A673 (cell line): ENCODE results near the gene APOA1. TPM values are rescaled to one million over a fixed set of nuclear protein-coding genes. Genes with fewer than 3 reads are reported as not detected.

Experiments
- BruUV-seq: library from RNA; stranded (reverse); fragments of 400-500 nt; replicated peaks from 2 replicates; lab custom pipeline; 2021; lab: Mats Ljungman, UMichigan
- CTCF ChIA-PET: fragments of 300-600 bp; sonication (Branson Sonifier 250); formaldehyde crosslinking; loops from one replicate; lab custom pipeline; 2022; ENCODE audit warnings: antibody characterized with exemption; lab: Charles Lee
- POLR2A ChIA-PET: fragments of 300-600 bp; sonication (Branson Sonifier 250); formaldehyde crosslinking; loops from one replicate; lab custom pipeline; 2022; ENCODE audit warnings: antibody characterized with exemption; ENCODE audit not compliant: low non-redundant PET; lab: Charles Lee
- DNase-seq: peaks from one replicate; pipeline ENCODE4 v3.0.0-alpha.2; 2015; ENCODE audit warnings: low spot score
- H3K27ac ChIP-seq: fragments of 200-600 bp; sonication (generic); 2 replicates; pipeline ENCODE4 v1.5.1; 2016; ENCODE audit warnings: mixed run types, low read depth, mild to moderate bottlenecking, mixed read lengths, antibody characterized with exemption, low read length; ENCODE audit not compliant: poor library complexity, severe bottlenecking
- H3K27me3 ChIP-seq: fragments of 200-600 bp; sonication (generic); replicated peaks from 2 replicates; pipeline ENCODE4 v1.6.1; 2017; ENCODE audit warnings: mixed run types, low read depth, mild to moderate bottlenecking, mixed read lengths, antibody characterized with exemption, low read length; ENCODE audit not compliant: insufficient read depth, poor library complexity
- H3K36me3 ChIP-seq: fragments of 200-600 bp; sonication (generic); 2 replicates; pipeline ENCODE4 v1.6.1; 2016; ENCODE audit warnings: mixed run types, mild to moderate bottlenecking, mixed read lengths, antibody characterized with exemption, low read length; ENCODE audit not compliant: insufficient read depth, poor library complexity, severe bottlenecking
- H3K4me1 ChIP-seq: fragments of 200-600 bp; sonication (generic); 2 replicates; pipeline ENCODE4 v1.6.1; 2017; ENCODE audit warnings: mixed run types, mild to moderate bottlenecking, mixed read lengths, antibody characterized with exemption, low read length; ENCODE audit not compliant: insufficient read depth, poor library complexity, severe bottlenecking
- H3K4me3 ChIP-seq: fragments of 200-600 bp; sonication (generic); 2 replicates; pipeline ENCODE4 v1.5.1; 2016; ENCODE audit warnings: low read depth, mixed run types, mild to moderate bottlenecking, mixed read lengths, low read length; ENCODE audit not compliant: poor library complexity, severe bottlenecking
- H3K9me3 ChIP-seq: fragments of 200-600 bp; sonication (generic); 2 replicates; pipeline ENCODE4 v1.6.1; 2016; ENCODE audit warnings: mixed run types, low read depth, mild to moderate bottlenecking, mixed read lengths, antibody characterized with exemption, low read length; ENCODE audit not compliant: poor library complexity, severe bottlenecking
- CTCF ChIP-seq: fragments of 300-800, 200-600 bp; sonication (generic); conservative IDR thresholded peaks from 2 replicates; pipeline ENCODE4 v1.5.1; 2017; ENCODE audit warnings: low read depth, mild to moderate bottlenecking, antibody characterized with exemption, low read length, moderate library complexity, mixed read lengths
- EZH2 ChIP-seq: fragments of 200-600 bp; sonication (generic); IDR thresholded peaks from 2 replicates; pipeline ENCODE4 v1.6.1; 2017; ENCODE audit warnings: borderline replicate concordance, low read depth, mild to moderate bottlenecking, mixed read lengths, antibody characterized with exemption, low read length; ENCODE audit not compliant: poor library complexity, severe bottlenecking
- intact Hi-C: fragments of 100-400 bp; cut with micrococcal nuclease; formaldehyde crosslinking; loops from one replicate; pipeline ENCODE4 v1.10.0; 2022; ENCODE audit not compliant: unreplicated experiment
- total RNA-seq: library from RNA; stranded (reverse); gene quantifications from 2 replicates; pipeline ENCODE4 v1.2.3, GENCODE V29; 2021

Gene APOA1
- total RNA-seq, 1 experiment from 2014 or later, result 0.43 TPM

GRCh38 chr11:116825854-116826750 lies 11.3 kb downstream of the APOA1 start:
- peaks cover 6% of the 10 kb centered on the region for H3K4me1 ChIP-seq
- no peak overlapping the region for H3K4me3 ChIP-seq
- no peak for DNase-seq
- no peak overlapping the region for H3K27ac ChIP-seq
- H3K27me3 ChIP-seq, result no peaks in the 10 kb centered on the region
- POLR2A ChIA-PET, result no interaction called here
- BruUV-seq, result no TSS peak
- no peaks in the 10 kb centered on the region for H3K9me3 ChIP-seq
- H3K36me3 ChIP-seq, result no peaks in the 10 kb centered on the region
- intact Hi-C loops, result no loop called here
- CTCF ChIA-PET, result no interaction called here
- no peak for TF ChIP-seq EZH2
- no peak for TF ChIP-seq CTCF

- TF ChIP-seq CTCF, result no peak
- no peak for TF ChIP-seq EZH2
- Histone ChIP-seq H3K4me3 (no peak overlapping the region), H3K4me1 (peaks cover 6% of the 10 kb centered on the region), H3K27me3 (no peaks in the 10 kb centered on the region), H3K9me3 (no peaks in the 10 kb centered on the region), H3K27ac (no peak overlapping the region), H3K36me3 (no peaks in the 10 kb centered on the region)
- no TSS peak for BruUV-seq
- CTCF ChIA-PET, result no interaction called here
- POLR2A ChIA-PET, result no interaction called here
- intact Hi-C loops, result no loop called here
- DNase-seq, result no peak
Measured at GRCh38 chr11:116825434-116825833, 12.0 kb downstream of the APOA1 start.

GRCh38 chr11:116823031-116823843 lies 14.2 kb downstream of the APOA1 start, which contains the start of gene APOA4:
TSS of gene APOA4 (minus strand) at chr11:116823304. CDS start at chr11:116823191, 113 bp downstream.
- Histone ChIP-seq H3K9me3 (no peaks in the 10 kb centered on the region), H3K27ac (no peak within 1 kb of the TSS), H3K4me3 (no peak within 1 kb of the TSS), H3K36me3 (no peaks in the 10 kb centered on the region), H3K27me3 (no peaks in the 10 kb centered on the region), H3K4me1 (no peaks in the 10 kb centered on the region)
- intact Hi-C loops, result no loop called here
- TF ChIP-seq EZH2, result no peak
- TF ChIP-seq CTCF, result no peak
- BruUV-seq, result no TSS peak
- ChIA-PET POLR2A (no interaction called here), CTCF (no interaction called here)
- DNase-seq, result no peak
